Measurements from ENCODE around the gene LRRC75A.

DNA sequence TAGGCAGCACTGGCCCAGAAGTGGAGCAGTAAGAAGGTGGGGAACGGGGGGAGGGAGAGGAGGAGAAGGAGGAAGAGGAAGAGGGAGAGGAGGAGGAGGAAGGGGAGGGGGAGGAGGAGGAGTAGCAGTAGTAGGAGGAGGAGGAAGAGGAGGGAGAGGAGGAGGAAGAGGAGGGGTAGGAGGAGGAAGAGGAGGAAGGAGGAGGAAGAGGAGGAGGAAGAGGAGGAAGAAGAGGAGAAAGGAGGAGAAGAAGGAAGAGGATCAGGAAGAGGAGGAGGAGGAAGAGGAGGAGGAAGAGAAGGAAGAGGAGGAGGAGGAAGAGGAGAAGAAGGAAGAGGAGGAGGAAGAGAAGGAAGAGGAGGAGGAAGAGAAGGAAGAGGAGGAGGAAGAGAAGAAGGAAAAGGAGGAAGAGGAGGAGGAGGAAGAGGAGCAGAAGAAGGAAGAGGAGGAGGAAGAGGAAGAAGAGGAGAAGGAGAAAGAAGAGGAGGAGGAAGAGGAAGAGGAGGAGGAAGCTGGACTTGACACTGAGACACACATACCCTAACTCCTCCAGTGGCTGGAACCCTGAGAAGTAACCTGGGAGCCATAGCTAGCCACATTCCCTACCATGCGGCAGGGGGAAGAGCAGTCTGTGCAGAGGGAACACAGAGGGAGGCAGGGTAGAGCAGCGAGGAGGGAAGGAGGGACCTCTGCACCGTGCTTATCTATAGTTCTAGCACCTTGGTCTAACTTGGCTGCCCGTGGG lies 35.8 kb downstream of the LRRC75A start:
- TF ChIP-seq CTCF (IDR thresholded peaks at IDR 0.05) (no peak), POLR2AphosphoS5 (IDR thresholded peaks at IDR 0.05) (no peak)

Data from prostate gland (tissue), 2 donors.